ENCODE data around the gene ARGLU1. TPM values are rescaled to one million over a fixed set of nuclear protein-coding genes. Genes with fewer than 3 reads are reported as not detected.
A peak's percentile ranks its signal among the peaks of the same experiment; 100 is the strongest.

The ARGLU1 gene
- total RNA-seq, 1 experiment from 2014 or later, result 58.2 TPM

GRCh38 chr13:106550570-106551135 is 17.3 kb downstream of the ARGLU1 start:
- DNase-seq (ENCODE audit: extremely low read depth, low read depth), result no peak

- no peak for DNase-seq (ENCODE audit: extremely low read depth, low read depth)
These were observed 19.8 kb downstream of the ARGLU1 start for GRCh38 chr13:106548064-106548696.

DNA sequence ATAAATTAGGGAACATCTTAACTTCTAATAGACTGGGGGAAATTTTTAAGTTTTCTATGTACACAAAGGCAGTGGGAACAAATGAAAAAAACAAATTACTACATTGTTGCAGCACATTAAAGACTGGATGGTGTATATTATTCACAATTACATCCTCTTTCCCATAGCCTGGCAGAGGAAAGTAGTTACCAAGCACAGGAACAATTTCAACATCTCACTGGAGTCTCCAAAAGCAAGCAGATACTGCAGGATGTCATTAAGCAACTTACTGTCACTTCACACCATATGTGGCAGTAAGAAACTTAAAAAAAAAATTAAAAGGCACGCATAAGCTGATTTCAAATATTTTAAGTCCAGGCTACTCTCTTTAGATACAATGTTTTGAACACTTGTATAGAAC is 26.1 kb downstream of the ARGLU1 start:
- no peak for DNase-seq (ENCODE audit: extremely low read depth, low read depth)

- no peak for DNase-seq (ENCODE audit: extremely low read depth, low read depth)
These were observed 27.3 kb downstream of the ARGLU1 start for GRCh38 chr13:106540613-106541012.

DNA sequence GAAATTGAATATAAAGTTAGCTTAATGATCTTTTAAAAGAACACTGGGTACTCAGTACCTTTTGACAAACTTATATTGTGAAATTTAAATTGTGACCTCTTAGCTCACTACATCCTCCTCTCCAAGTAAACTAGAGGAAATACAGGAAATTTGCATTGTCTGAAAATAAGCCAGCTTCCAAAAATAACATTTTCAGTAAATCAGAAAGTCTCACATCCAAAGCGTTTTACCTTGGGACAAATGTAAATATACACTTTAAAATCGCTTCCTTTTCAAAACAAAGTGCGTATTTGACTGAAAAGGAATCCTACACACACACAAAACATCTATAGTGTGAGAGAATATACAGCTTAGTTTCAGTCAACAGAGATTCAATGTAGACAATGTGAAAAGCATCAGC is 30.4 kb downstream of the ARGLU1 start:
- DNase-seq (ENCODE audit: extremely low read depth, low read depth), result no peak

DNA sequence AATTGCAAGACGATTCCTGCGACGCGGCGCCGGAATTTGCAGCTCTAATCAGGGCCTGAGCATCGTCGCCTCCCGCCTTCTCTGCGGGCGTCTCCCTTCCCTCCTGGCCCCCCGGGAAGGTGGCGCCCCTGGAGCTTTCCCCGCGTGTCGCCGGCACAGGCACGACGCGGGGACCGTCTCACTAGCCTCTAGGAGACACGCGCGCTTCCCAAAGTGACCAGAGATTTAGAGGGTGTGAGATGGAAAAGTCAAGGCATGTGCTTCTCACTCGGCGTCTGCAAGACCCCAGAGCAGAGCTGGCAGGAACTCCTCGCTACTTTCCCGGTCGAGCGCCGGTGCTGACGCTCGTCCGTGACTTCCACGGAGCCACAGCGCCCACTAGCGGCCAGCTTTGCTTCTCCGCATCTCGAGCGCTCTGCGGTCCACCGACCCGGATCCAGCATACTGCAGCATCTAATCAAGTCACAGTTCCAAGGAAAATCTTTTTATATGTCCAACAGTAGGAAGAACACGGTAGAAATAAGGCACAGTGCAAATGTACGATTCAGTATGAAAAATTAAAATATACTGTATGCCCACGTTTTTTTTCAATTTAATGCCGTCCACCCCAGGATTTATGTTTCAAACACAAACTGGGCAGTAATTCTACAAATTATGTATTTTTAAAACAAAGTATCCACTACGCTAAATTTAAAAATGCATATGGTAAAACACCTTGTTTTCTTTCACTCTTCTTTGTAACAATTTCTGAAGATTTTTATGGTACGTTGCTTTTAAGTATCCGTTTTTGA is 31.5 kb downstream of the ARGLU1 start:
- peak; percentile 68 for DNase-seq (ENCODE audit: extremely low read depth, low read depth)

DNA sequence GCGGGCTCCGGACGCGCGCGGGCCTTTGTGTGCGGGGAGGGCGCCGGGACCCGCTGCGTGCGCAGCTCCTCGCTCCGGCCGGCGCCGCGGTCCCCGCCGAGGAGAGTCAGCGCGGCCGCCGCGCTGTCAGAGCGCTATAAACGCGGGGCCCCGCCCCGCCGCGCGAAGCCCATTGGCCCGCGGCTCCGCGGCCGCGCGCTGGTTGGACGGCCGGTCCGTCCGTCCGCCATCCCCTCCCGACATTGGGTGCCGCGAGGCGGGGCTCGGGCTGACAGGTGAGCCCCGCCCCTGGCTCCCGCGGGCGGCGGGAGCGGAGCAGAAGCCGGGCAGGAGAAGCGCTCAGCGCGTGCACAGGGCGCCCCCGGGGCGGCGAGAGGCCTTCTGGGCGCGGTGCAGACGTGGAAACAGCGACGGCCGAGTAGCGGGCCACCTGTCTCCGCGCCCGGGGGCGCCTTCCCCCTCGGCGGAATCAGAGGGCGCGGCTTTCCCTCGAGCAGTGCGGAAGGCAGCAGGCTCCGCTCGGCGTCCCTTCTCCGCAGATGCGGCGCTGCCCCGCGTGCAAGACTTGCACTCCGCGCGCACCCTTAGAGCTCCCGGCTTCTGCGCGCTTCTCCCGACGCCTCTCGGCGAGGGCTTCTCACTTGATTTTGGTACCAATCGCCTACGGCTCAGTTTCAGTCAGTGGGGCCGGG is 32.2 kb downstream of the ARGLU1 start, which contains the start of gene EFNB2:
EFNB2 (minus strand) TSS at position 111 of the 692 bp plus-strand sequence. CDS start 698 bp downstream, outside the sequence.
- DNase-seq (ENCODE audit: extremely low read depth, low read depth), result peak; percentile 82

GRCh38 chr13:106534639-106535551 is 33.0 kb downstream of the ARGLU1 start:
- DNase-seq (ENCODE audit: extremely low read depth, low read depth), result no peak

DNA sequence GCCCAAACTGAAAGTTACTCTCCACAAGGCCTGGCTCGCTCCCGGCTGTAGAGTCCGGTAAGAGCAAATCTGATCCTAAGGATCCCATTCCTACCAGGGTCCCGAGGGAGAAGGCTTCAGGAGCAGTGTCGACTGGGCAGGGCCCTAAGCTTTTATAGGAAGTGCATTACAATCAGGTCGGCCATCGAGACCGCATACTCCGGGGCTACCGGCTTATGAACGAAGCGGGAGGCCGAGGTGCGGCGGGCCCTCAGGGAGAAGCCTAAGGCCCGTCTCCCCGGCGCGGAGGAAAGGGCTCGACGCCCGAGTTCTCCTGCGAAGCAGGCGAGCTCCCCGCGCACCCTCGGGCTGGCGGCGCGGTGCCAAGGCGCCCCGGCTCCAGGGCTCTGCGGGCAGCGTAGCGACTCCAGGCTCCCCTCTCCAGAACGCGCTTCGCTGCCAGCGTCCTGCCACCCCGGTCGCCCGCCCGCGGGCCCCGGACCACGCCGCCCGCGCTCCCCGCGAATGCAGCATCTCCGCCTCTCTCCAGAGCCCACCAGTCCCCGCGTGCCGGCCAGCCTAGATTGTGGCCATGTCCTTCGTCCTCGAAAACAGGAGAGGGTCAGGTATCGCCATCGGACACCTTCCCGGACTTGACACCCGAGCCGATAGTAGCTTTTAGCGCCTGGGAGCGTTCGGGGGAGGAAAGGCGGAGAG is 33.8 kb downstream of the ARGLU1 start:
- no peak for DNase-seq (ENCODE audit: extremely low read depth, low read depth)

DNA sequence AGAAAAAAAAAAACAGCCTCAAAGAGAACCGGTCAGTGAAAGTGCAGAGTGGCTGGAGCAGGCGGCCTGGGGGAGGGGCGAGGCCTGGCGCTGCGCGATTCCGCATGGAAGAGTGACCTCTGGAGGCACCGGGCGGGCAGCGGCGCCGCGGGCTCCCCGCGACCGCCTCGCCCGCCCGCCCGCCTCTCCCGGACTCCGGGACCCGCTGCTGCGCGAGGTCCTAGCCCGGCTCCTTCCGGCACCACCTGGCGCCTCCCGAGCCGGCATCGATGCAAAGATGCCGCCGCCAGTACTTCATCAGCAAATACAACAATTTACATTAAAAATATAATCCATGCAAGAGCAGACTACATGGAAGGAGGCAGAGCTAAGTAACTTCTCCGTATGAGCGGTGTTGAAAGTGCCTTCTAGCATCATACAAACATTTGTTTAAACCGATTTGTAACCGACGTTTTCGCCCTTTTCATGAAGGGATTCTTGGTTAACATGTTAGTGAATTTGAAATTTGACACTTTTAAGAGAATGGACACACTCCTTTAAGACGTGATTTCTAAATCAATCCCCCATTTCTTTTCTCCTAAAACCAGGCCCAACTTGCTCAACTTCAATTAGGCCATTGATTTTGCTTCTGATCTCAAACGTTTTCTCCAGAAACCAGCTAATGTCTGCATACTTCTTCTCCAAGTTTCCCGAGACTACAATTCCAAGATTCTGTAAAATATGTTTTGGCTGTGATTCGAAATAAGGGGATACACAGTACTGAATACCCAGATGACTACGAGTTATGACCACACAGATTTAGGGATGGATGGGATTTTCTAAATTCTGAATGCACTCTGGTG is 34.6 kb downstream of the ARGLU1 start:
- DNase-seq (ENCODE audit: extremely low read depth, low read depth), result peak; percentile 39

DNA sequence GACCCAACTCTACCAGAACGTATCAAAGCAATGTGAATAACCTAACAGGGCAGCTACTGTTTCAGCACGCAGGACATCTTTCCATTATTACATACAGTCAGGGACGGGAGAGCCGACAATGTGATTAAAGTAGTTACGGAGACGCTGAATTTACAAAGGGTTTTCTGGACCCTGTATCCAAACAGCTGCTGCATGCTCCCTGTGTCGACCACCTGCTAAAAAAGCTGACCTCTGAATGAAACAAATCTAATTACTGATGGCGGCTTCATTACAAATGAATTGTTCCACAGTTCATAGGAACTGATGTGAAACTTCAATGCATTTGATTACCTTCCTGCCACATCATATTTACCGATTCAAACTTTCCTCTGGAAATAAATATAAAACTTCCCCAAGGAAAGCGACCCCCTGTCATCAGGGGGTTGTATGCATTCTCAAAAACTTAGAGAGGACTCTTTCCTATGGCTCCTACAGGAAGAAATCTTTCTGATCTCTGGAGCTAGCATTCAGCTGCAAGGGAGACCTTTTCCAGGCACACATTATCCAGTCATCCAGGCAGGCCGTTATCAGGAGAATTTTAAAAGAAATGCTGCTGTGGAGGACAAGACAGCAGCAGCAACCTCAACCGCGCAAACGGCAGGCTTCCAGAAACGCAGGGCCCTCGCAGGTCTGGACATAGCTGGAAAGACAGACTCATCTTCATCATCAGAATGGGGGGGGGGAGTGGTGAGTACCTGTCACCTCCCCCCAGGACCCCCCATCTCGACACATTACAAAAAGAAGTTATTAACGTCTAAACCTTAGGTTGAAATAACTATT is 35.6 kb downstream of the ARGLU1 start:
- DNase-seq (ENCODE audit: extremely low read depth, low read depth), result no peak

DNA sequence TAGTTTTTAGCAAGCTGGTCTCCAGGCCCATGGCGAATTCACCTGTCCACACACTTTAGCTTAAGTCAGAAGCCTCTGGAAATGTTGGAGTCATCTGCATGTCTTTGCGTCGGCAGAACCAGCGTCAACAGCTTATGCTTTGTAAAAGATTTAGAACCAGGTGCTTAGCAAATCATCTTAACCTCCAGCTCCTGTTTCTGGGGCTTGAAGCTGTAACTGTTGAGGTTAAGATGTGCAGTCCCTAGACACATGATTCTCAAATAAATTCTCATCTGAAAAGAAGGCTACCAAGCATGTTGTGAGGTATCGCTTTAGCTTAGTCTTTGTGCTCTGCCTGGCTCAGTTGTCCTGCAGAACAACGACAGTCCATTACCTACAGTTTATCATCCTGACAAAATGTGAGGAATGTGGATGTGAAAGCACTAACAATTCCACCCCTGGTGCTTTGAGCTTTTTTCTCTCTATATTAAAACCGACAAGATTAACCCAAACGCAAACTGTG is 36.9 kb downstream of the ARGLU1 start:
- no peak for DNase-seq (ENCODE audit: extremely low read depth, low read depth)

- DNase-seq (ENCODE audit: extremely low read depth, low read depth), result no peak
These were observed 37.6 kb downstream of the ARGLU1 start for GRCh38 chr13:106530171-106530851.

DNA sequence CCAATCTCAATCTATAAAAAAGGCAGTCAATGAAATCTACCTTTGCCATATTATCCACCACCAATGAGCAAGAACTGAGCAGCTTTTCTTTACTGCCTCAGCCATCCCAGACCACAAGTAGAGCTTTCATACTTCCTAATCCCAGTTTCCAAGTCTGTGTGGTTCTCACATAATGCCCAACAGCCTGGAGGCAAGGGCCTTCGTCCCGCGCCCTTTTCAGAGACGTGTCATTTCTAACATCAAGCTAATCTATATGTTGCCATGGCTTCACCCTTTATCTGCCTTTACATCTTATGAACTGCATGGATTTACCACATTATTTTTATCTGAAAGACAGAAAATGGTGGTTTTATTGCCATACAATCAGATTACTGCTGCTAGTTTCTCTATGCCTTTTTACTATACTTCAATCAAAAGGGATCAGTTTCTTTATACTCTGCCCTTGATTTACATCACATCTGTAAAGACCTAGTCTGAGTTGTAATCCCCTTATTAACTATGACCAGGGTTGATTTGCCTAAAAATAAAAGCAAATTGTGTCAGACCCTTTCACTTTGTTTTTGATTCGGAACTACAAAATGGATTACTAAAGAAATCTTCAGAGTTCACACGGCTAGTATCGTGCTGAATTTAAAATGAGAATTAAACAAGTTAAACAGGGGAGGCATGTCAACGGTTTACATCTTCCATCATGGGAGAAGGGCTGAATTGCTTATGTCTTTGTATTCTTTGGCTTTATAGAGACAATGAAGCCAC is 38.3 kb downstream of the ARGLU1 start:
- no peak for DNase-seq (ENCODE audit: extremely low read depth, low read depth)

GRCh38 chr13:106528718-106529414 is 39.1 kb downstream of the ARGLU1 start:
- no peak for DNase-seq (ENCODE audit: extremely low read depth, low read depth)

GRCh38 chr13:106527826-106528225 is 40.1 kb downstream of the ARGLU1 start:
- no peak for DNase-seq (ENCODE audit: extremely low read depth, low read depth)

Measured in NCI-H460 (cell line).